Measurements from ENCODE around the gene LMAN2. TPM values are rescaled to one million over a fixed set of nuclear protein-coding genes. Genes with fewer than 3 reads are reported as not detected.
"Not testable (repeated sequence)": the region's sequence is repeated elsewhere in the genome, so short reads cannot be mapped to it uniquely, and the experiment has no call there.

Gene LMAN2
- total RNA-seq, 2 experiments from 2014 or later = 110 to 117 TPM

GRCh38 chr5:177357459-177358351, 6.2 kb upstream of the LMAN2 start, which contains the start of gene RGS14:
RGS14 (plus strand) TSS chr5:177357924; CDS start chr5:177358025, 101 bp downstream.
- ChIA-PET POLR2A (interaction anchor here (1.2 kb wide), 1 partner anchor 8 kb away, joined by 3 read pairs; no protein-coding TSS in a partner anchor), CTCF (interaction anchor here (0.7 to 3.8 kb wide), 8 partner anchors 11 to 74 kb away, joined by 3 to 16 read pairs (median 5); no protein-coding TSS in a partner anchor)

- ChIA-PET POLR2A (interaction anchor here (1.2 kb wide), 1 partner anchor 9 kb away, joined by 3 read pairs; no protein-coding TSS in a partner anchor), CTCF (interaction anchor here (1.3 to 3.8 kb wide), 3 partner anchors 10 to 46 kb away, joined by 5 to 16 read pairs (median 5); no protein-coding TSS in a partner anchor)
Observed at GRCh38 chr5:177357146-177357458, 5.6 kb upstream of the LMAN2 start.

DNA sequence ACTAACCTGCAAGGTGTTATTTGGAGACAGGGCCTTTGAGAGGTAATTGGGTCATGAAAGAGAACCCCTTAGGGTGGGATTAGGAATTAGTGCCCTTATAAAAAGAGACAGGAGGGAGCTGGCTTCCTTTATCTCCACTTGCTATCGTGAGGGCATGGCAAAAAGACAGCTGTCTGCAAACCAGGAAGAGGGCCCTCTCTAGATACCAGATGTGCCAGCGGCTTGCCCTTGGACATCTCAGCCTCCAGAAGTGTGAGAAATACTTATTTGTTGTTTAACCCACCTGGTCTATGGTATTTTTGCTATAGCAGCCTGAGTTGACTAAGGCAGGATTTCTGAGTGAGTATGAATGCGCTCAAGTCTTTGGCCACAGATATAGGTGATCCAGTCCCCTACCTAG, 5.3 kb upstream of the LMAN2 start:
- CTCF ChIA-PET = interaction anchor here (0.8 to 3.8 kb wide), 6 partner anchors 10 to 47 kb away, joined by 3 to 16 read pairs (median 5); no protein-coding TSS in a partner anchor
- POLR2A ChIA-PET = interaction anchor here (1.2 to 1.3 kb wide), 2 partner anchors 9 to 57 kb away, joined by 3 to 4 read pairs; no protein-coding TSS in a partner anchor

DNA sequence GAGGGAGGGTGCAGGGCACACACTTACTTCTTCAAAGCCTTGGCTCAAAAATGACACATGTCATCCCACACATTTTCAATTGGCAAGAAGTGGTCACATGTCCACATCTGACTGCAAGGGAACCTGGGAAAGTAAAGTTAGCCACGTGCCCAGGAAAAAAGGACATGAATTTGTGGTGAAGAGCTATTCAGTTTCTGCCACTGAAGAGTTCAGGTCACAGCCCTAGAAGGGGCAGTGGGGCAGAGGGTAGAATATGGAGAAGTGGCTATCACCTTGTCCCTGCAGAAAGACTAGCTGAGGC, 4.3 kb upstream of the LMAN2 start:
- ChIA-PET CTCF (interaction anchor here (0.8 to 3.8 kb wide), 7 partner anchors 9 to 49 kb away, joined by 3 to 16 read pairs (median 3); no protein-coding TSS in a partner anchor), POLR2A (interaction anchor here (1.0 to 1.3 kb wide), 2 partner anchors 57 to 220 kb away, joined by 3 to 4 read pairs; no protein-coding TSS in a partner anchor)

- POLR2A ChIA-PET = interaction anchor here (1.0 to 1.3 kb wide), 2 partner anchors 58 to 219 kb away, joined by 3 to 4 read pairs; no protein-coding TSS in a partner anchor
- CTCF ChIA-PET = interaction anchor here (0.9 to 3.8 kb wide), 6 partner anchors 9 to 49 kb away, joined by 3 to 16 read pairs (median 4); no protein-coding TSS in a partner anchor
Observed at GRCh38 chr5:177355162-177355867, 3.8 kb upstream of the LMAN2 start.

DNA sequence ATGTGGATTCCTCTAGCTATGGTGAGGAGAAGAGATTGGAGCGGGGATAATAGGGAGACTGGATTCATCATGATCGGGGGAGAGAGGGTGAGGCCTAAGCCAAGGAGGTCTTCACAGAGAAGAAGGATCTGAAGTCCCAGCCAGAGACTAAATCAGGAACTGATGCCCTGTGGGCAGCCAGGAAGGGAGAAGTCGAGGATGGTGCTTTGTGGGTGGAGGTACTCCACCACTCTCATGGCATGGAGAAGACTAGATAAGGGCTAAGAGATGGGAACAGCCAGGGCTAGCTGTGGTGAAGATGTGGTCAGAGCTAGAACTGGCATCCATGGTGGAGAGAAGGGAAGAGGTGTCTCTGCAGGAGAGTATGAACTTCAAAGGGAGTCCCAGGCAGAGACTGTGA, 3.2 kb upstream of the LMAN2 start:
- ChIA-PET CTCF (interaction anchor here (3.8 kb wide), 1 partner anchor 35 kb away, joined by 16 read pairs; no protein-coding TSS in a partner anchor), POLR2A (interaction anchor here (0.5 kb wide), 1 partner anchor 10 kb away, joined by 10 read pairs; no protein-coding TSS in a partner anchor)

DNA sequence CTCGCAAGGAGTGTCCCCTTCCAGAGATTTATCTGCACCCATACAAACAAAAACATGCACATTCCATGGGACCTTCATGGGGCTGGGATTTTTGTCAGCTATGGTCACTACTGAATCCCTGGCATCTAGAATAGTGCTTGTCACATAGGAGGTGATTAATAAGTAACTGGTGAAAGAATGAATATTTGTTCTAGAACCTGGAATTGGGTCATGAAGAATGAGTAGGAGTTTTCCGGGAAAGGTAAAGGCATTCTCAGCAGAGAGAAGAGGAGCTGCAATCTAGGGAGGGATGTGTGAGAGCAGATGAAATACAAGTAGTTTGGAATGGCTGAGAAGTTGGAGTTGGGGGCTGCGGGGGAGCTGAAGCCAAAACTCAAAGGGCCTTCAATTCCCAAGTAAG, 2.8 kb upstream of the LMAN2 start:
- POLR2A ChIA-PET = interaction anchor here (0.5 kb wide), 1 partner anchor 9 kb away, joined by 10 read pairs; no protein-coding TSS in a partner anchor
- CTCF ChIA-PET = interaction anchor here (1.2 kb wide), 1 partner anchor 93 kb away, joined by 6 read pairs; no protein-coding TSS in a partner anchor

- ChIA-PET POLR2A (no interaction called here), CTCF (interaction anchor here (0.7 to 1.5 kb wide), 4 partner anchors 14 to 797 kb away, joined by 3 to 6 read pairs (median 4); no protein-coding TSS in a partner anchor)
Observed at GRCh38 chr5:177353093-177353492, 1.6 kb upstream of the LMAN2 start.

DNA sequence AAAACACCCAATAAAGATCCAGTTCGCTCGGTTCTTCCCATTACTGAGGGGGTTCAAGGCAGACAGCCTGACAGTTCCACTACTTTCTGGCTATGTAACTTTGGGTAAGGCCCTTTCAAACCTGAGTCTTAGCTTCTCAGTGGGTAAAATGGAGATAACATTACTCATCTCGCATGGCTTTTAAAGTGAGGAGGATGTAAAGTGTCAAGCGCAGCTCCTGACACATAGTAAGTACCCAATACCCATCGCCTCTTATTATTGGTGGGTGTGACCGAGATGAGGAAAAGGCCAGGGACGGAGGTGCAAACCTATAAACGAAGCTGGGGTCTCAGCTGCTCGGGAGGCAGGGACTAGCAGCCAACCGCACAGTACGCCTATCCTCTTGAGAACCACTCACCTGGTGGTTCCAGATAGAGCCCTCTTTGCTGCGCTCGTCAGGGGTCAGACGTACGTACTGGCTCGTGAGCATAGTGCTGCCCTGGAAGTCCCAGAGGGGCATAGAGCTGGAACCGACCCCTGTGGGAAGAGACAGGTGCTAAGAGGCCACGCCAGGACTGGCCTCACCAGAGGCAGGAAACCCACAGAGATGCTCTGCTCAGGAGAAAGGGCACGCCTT, 584 bp downstream of the LMAN2 start:
- POLR2A ChIA-PET = interaction anchor here (0.7 to 1.3 kb wide), 3 partner anchors 53 to 165 kb away, joined by 3 read pairs; no protein-coding TSS in a partner anchor
- CTCF ChIA-PET = interaction anchor here (1.2 to 2.1 kb wide), 5 partner anchors 14 to 41 kb away, joined by 3 to 8 read pairs (median 5); no protein-coding TSS in a partner anchor

- POLR2A ChIA-PET = no interaction called here
- CTCF ChIA-PET = interaction anchor here (0.9 to 2.1 kb wide), 4 partner anchors 21 to 106 kb away, joined by 3 to 6 read pairs (median 4); no protein-coding TSS in a partner anchor
Observed at GRCh38 chr5:177349762-177350161, 1.7 kb downstream of the LMAN2 start.

- CTCF ChIA-PET = interaction anchor here (0.9 to 1.5 kb wide), 6 partner anchors 20 to 106 kb away, joined by 3 to 4 read pairs (median 3); no protein-coding TSS in a partner anchor
- POLR2A ChIA-PET = interaction anchor here (0.6 to 0.7 kb wide), 2 partner anchors 50 to 81 kb away, joined by 6 to 11 read pairs; no protein-coding TSS in a partner anchor
Observed at GRCh38 chr5:177349362-177349647, 2.2 kb downstream of the LMAN2 start.

DNA sequence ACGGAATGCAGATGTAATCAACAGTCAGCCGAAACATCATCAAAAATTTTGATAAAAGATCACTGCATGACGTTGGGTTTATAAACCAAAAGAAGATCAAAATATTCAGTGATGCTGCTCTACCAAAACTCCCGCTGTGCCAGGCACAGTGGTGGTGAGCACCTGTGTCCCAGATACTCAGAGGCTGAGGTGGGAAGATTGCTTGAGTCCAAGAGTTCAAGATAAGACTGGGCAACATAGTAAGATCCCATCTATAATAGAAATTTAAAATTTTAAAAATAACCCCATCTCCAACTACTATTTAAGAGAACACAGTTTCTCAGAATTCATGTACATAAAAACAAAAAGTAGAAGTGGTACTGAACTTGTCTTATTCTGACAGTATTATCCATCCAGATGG, 3.8 kb downstream of the LMAN2 start:
- ChIA-PET POLR2A (no interaction called here), CTCF (interaction anchor here (0.9 to 1.3 kb wide), 2 partner anchors 10 to 36 kb away, joined by 3 to 5 read pairs; partner anchors contain the start of gene RGS14)

- ChIA-PET CTCF (interaction anchor here (1.0 to 3.6 kb wide), 4 partner anchors 9 to 37 kb away, joined by 3 to 14 read pairs (median 4); partner anchors contain the start of gene RGS14), POLR2A (interaction anchor here (0.6 kb wide), 1 partner anchor 43 kb away, joined by 3 read pairs; the partner anchor contains the start of genes PRELID1 and RAB24)
Observed at GRCh38 chr5:177346820-177347219, 4.6 kb downstream of the LMAN2 start.

- POLR2A ChIA-PET = interaction anchor here (0.7 kb wide), 1 partner anchor 9 kb away, joined by 10 read pairs; no protein-coding TSS in a partner anchor
- CTCF ChIA-PET = interaction anchor here (0.7 to 3.6 kb wide), 3 partner anchors 27 to 173 kb away, joined by 3 to 14 read pairs (median 6); no protein-coding TSS in a partner anchor
Observed at GRCh38 chr5:177344891-177345290, 6.6 kb downstream of the LMAN2 start.

DNA sequence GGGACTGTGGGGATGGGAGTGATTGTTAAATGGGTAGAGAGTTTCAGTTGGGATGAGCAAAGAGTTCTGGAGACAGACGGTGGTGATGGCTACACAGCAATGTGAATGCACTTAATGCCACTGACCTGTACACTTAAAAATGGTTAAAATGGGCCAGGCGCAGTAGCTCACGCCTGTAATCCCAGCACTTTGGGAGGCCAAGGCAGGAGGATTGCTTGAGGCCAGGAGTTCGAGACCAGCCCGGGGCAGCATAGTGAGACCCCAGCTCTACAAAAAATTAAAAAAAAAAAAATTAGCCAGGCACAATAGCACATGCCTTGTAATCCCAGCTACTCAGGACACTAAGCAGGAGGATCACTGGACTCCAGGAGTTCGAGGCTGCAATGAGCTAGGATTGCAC, 7.7 kb downstream of the LMAN2 start:
- ChIA-PET POLR2A (no interaction called here), CTCF (interaction anchor here (0.7 to 3.6 kb wide), 3 partner anchors 26 to 172 kb away, joined by 3 to 14 read pairs (median 3); no protein-coding TSS in a partner anchor)

- POLR2A ChIA-PET, CTCF ChIA-PET: not testable (repeated sequence)
Observed at GRCh38 chr5:177343000-177343399, 8.5 kb downstream of the LMAN2 start.

DNA sequence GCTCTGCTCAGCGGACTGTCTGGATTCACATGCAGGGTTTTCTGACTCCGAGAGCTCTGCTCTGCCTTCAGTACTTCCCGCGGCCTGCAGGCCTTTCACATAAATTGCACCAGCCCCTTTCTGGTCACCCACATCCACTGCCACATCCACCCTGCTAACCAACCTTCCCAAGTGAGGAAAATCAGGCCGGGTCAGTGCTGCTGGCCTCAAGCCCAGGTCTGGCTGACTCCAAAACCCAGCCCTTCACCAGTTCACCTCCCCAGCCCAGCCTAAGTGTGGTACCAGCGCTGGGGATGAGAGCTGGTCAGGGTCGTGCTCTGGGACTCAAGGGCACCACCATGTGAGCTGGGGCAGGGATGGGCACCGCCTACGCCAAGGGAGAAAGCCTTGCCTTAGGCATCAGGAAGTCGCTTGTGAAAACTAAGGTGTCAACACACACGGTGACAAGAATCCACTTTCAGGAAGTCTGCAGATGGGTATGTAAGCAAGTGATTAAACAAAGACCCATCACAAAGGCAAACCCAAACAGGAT, 12.3 kb downstream of the LMAN2 start:
- ChIA-PET POLR2A (no interaction called here), CTCF (interaction anchor here (1.4 kb wide), 1 partner anchor 118 kb away, joined by 3 read pairs; no protein-coding TSS in a partner anchor)
